ENCODE measurements around the gene ENGASE. TPM values are rescaled to one million over a fixed set of nuclear protein-coding genes. Genes with fewer than 3 reads are reported as not detected.
A peak's percentile ranks its signal among the peaks of the same experiment; 100 is the strongest.

ENGASE gene
- total RNA-seq, 1 experiment from 2014 or later = 13.9 TPM

- H3K4me1 ChIP-seq (replicated peaks) = no peaks in the 10 kb centered on the region
- H3K27me3 ChIP-seq (replicated peaks) = peaks cover 3% of the 10 kb centered on the region; the same call in 1 of the 2 replicates
- no peak overlapping the region for H3K27ac ChIP-seq
- H3K9me3 ChIP-seq (replicated peaks) = 0 out of 2 replicates have a peak, but pooled peaks cover 2% of the 10 kb centered on the region
- no peak overlapping the region for H3K4me3 ChIP-seq
- DNase-seq (ENCODE audit: low read depth in 1 of 2, low spot score in 2 of 2) = no peak
- no peaks in the 10 kb centered on the region for H3K36me3 ChIP-seq
Measured at GRCh38 chr17:79043931-79044320, 30.7 kb upstream of the ENGASE start.

DNA sequence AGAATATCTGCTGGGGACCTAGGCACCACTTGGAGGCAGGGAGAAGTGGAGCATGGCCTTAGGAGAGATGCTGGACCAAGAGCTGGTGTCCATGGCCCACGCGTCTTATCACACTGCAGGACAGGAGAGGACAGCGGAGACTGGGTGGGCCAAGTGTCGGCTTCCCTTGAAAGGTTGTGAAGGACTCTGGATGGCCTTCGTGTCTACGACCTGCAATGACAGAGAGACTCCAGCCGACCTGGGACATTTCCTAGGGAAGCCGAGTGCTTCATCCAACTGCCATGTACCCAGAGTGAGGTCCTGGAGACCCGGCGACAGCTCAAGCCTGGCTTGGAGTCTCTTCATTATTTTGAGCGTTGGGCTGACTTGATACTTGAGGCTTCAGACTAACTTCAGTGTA is 30.2 kb upstream of the ENGASE start:
- Histone ChIP-seq H3K27ac (no peak overlapping the region), H3K4me1 (replicated peaks) (no peaks in the 10 kb centered on the region), H3K27me3 (replicated peaks) (peaks cover 3% of the 10 kb centered on the region; the same call in 1 of the 2 replicates), H3K36me3 (no peaks in the 10 kb centered on the region), H3K4me3 (no peak overlapping the region), H3K9me3 (replicated peaks) (0 out of 2 replicates have a peak, but pooled peaks cover 2% of the 10 kb centered on the region)
- DNase-seq (ENCODE audit: low read depth in 1 of 2, low spot score in 2 of 2) = no peak

- Histone ChIP-seq H3K27ac (no peak overlapping the region), H3K4me3 (no peak overlapping the region), H3K9me3 (replicated peaks) (0 out of 2 replicates have a peak, but pooled peaks cover 2% of the 10 kb centered on the region), H3K27me3 (replicated peaks) (peaks cover 3% of the 10 kb centered on the region; the same call in 1 of the 2 replicates), H3K4me1 (replicated peaks) (no peaks in the 10 kb centered on the region), H3K36me3 (no peaks in the 10 kb centered on the region)
- no peak for DNase-seq (ENCODE audit: low read depth in 1 of 2, low spot score in 2 of 2)
Measured at GRCh38 chr17:79045001-79045729, 29.5 kb upstream of the ENGASE start.

GRCh38 chr17:79045842-79046196 is 28.8 kb upstream of the ENGASE start:
- Histone ChIP-seq H3K4me3 (no peak overlapping the region), H3K9me3 (replicated peaks) (0 out of 2 replicates have a peak, but pooled peaks cover 2% of the 10 kb centered on the region), H3K27ac (no peak overlapping the region), H3K36me3 (no peaks in the 10 kb centered on the region), H3K4me1 (replicated peaks) (no peaks in the 10 kb centered on the region), H3K27me3 (replicated peaks) (peaks cover 3% of the 10 kb centered on the region; the same call in 1 of the 2 replicates)
- DNase-seq (ENCODE audit: low read depth in 1 of 2, low spot score in 2 of 2) = peak; percentile 65 to 80

DNA sequence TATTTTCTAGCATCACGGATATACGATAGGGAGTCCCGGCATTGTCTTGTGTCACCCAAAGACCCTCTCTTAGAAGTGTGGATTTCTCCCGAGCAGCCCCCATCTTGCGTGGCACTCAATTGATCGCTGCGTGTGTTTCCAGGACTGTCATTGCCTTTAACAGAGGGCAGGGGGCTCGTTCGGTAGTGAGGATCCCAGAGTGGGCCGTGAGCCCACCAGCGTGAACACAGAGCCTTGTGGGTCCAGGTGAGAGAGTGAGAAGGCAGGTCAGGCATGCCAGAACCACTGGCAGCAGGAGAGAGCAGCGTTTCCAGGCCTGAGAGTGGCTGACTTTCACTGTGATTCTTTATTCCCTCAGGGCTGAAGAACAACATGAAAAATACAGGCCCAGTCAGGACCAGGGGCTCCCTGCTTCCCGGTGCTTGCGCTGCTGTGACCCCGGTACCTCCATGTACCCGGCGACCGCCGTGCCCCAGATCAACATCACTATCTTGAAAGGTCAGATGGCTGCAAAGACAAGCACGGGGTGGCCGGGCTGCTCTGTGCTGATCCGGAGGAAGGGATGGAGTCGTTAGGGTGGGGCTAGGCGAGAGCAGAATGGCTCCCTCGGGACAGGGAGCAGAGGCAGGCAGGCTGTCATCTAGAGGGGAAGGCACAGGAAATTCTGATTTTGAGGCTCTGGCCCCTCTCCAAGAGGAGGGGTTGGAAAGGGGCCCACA is 28.3 kb upstream of the ENGASE start:
- Histone ChIP-seq H3K4me3 (no peak overlapping the region), H3K4me1 (replicated peaks) (no peaks in the 10 kb centered on the region), H3K9me3 (replicated peaks) (0 out of 2 replicates have a peak, but pooled peaks cover 2% of the 10 kb centered on the region), H3K27ac (no peak overlapping the region), H3K36me3 (no peaks in the 10 kb centered on the region), H3K27me3 (replicated peaks) (peaks cover 6% of the 10 kb centered on the region)
- DNase-seq (ENCODE audit: low read depth in 1 of 2, low spot score in 2 of 2) = no peak

DNA sequence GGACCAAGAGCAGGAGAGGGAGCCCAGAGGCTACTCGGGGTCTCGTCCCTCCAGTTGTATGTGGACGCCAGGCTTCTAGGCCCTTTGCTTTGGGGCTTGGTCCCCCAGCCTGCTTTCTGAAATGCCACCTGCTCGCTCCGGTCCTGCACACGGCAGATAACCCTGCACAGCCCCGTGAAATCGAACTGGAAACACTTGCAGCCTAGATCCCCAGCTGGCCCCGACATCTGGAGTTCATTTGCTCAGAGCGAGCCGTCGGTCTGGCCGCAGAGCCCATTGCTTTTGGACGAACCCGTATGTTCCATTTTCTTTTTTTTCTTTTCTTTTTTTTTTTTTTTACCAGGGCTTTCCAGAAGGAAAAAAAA is 27.7 kb upstream of the ENGASE start:
- no peaks in the 10 kb centered on the region for H3K4me1 ChIP-seq (replicated peaks)
- H3K4me3 ChIP-seq = no peak overlapping the region
- no peaks in the 10 kb centered on the region for H3K36me3 ChIP-seq
- H3K27ac ChIP-seq = no peak overlapping the region
- H3K9me3 ChIP-seq (replicated peaks) = 0 out of 2 replicates have a peak, but pooled peaks cover 2% of the 10 kb centered on the region
- peaks cover 9% of the 10 kb centered on the region for H3K27me3 ChIP-seq (replicated peaks)
- DNase-seq (ENCODE audit: low read depth in 1 of 2, low spot score in 2 of 2) = no peak

- no peak overlapping the region for H3K27ac ChIP-seq
- 0 out of 2 replicates have a peak, but pooled peaks cover 2% of the 10 kb centered on the region for H3K9me3 ChIP-seq (replicated peaks)
- H3K4me1 ChIP-seq (replicated peaks) = no peaks in the 10 kb centered on the region
- H3K36me3 ChIP-seq = no peaks in the 10 kb centered on the region
- DNase-seq (ENCODE audit: low read depth in 1 of 2, low spot score in 2 of 2) = no peak
- peaks cover 9% of the 10 kb centered on the region for H3K27me3 ChIP-seq (replicated peaks)
- no peak overlapping the region for H3K4me3 ChIP-seq
Measured at GRCh38 chr17:79047291-79047920, 27.2 kb upstream of the ENGASE start.

DNA sequence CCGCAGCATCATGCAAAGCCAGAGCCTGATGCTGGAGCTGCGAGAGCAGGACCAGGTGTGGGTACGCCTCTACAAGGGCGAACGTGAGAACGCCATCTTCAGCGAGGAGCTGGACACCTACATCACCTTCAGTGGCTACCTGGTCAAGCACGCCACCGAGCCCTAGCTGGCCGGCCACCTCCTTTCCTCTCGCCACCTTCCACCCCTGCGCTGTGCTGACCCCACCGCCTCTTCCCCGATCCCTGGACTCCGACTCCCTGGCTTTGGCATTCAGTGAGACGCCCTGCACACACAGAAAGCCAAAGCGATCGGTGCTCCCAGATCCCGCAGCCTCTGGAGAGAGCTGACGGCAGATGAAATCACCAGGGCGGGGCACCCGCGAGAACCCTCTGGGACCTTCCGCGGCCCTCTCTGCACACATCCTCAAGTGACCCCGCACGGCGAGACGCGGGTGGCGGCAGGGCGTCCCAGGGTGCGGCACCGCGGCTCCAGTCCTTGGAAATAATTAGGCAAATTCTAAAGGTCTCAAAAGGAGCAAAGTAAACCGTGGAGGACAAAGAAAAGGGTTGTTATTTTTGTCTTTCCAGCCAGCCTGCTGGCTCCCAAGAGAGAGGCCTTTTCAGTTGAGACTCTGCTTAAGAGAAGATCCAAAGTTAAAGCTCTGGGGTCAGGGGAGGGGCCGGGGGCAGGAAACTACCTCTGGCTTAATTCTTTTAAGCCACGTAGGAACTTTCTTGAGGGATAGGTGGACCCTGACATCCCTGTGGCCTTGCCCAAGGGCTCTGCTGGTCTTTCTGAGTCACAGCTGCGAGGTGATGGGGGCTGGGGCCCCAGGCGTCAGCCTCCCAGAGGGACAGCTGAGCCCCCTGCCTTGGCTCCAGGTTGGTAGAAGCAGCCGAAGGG is 26.4 kb upstream of the ENGASE start:
- Histone ChIP-seq H3K27ac (no peak overlapping the region), H3K36me3 (no peaks in the 10 kb centered on the region), H3K9me3 (replicated peaks) (no peaks in the 10 kb centered on the region; the same call in 1 of the 2 replicates), H3K4me1 (replicated peaks) (no peaks in the 10 kb centered on the region), H3K4me3 (no peak overlapping the region), H3K27me3 (replicated peaks) (peaks cover 9% of the 10 kb centered on the region)
- no peak for DNase-seq (ENCODE audit: low read depth in 1 of 2, low spot score in 2 of 2)

GRCh38 chr17:79048826-79049755 is 25.5 kb upstream of the ENGASE start:
- no peaks in the 10 kb centered on the region for H3K36me3 ChIP-seq
- H3K27ac ChIP-seq = no peak overlapping the region
- H3K9me3 ChIP-seq (replicated peaks) = peaks cover 2% of the 10 kb centered on the region; the same call in 1 of the 2 replicates
- no peak for DNase-seq (ENCODE audit: low read depth in 1 of 2, low spot score in 2 of 2)
- no peak overlapping the region for H3K4me3 ChIP-seq
- no peaks in the 10 kb centered on the region for H3K4me1 ChIP-seq (replicated peaks)
- H3K27me3 ChIP-seq (replicated peaks) = peaks cover 9% of the 10 kb centered on the region

DNA sequence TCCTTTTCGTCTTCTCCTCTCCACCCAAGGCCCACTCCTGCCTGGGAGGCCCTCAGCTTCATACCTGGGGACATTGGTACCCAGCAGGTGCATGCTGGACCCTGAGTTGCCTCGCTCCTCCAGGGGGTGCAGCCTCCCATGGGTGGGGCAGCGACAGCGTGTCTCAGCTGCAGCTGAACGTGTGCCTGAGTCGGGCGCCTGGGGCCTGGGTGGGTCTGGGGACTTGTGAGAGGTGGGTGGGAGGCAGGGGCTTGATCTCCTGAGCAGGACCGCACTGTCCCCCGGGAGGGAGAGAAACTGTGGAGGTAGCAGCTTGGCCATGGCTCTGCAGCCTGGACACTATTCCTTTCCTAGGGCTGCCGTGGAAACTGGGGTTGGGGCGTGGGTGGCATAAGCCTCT is 24.8 kb upstream of the ENGASE start:
- no peaks in the 10 kb centered on the region for H3K4me1 ChIP-seq (replicated peaks)
- no peak overlapping the region for H3K4me3 ChIP-seq
- no peak for DNase-seq (ENCODE audit: low read depth in 1 of 2, low spot score in 2 of 2)
- H3K27ac ChIP-seq = no peak overlapping the region
- H3K27me3 ChIP-seq (replicated peaks) = peaks cover 6% of the 10 kb centered on the region
- H3K9me3 ChIP-seq (replicated peaks) = peaks cover 2% of the 10 kb centered on the region; the same call in 1 of the 2 replicates
- H3K36me3 ChIP-seq = no peaks in the 10 kb centered on the region

DNA sequence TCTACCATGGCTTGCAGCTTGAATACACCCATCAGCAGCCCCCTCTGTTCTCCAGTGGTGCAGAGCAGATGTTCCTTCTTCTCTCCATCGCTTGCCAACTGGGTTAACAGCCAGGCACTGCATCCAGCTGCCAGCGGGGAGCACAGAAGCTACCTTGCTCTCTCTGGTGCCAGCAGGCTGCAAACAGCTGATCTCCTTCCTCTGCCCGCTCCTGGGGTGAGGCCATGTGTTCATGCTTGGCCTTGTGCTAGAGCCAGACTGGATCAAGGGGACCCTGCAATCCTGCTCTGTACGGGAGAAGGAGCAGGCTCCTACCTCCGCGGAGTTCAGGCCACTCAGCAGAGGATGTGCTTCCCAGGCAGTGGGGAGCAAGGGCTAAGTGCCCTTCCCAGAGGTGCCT is 24.1 kb upstream of the ENGASE start:
- no peak for DNase-seq (ENCODE audit: low read depth in 1 of 2, low spot score in 2 of 2)
- H3K27ac ChIP-seq = no peak overlapping the region
- H3K4me1 ChIP-seq (replicated peaks) = no peaks in the 10 kb centered on the region
- peaks cover 6% of the 10 kb centered on the region for H3K27me3 ChIP-seq (replicated peaks)
- no peaks in the 10 kb centered on the region for H3K36me3 ChIP-seq
- H3K9me3 ChIP-seq (replicated peaks) = peaks cover 2% of the 10 kb centered on the region; the same call in 1 of the 2 replicates
- no peak overlapping the region for H3K4me3 ChIP-seq

DNA sequence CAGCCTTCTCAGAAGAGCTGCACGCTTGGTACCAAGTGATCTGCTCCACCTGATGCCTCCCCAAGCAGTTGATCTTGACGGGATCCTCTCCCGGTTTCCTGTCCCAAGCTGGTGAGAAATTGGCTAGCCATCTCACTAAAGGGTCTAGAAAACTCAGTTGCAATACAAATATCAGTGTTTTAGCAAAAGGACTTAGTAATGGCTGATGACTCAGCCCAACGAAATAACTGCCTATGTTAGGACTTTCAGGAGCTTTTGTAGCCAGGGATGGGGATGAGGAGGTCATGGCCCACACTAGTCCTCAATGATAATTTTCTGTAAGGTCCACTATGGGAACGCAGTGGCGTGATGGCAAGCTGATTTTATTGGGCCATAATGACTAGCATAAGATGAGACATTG is 23.3 kb upstream of the ENGASE start:
- Histone ChIP-seq H3K36me3 (no peaks in the 10 kb centered on the region), H3K4me3 (no peak overlapping the region), H3K9me3 (replicated peaks) (peaks cover 2% of the 10 kb centered on the region; the same call in 1 of the 2 replicates), H3K4me1 (replicated peaks) (no peaks in the 10 kb centered on the region), H3K27ac (no peak overlapping the region), H3K27me3 (replicated peaks) (peaks cover 6% of the 10 kb centered on the region)
- no peak for DNase-seq (ENCODE audit: low read depth in 1 of 2, low spot score in 2 of 2)

Data from SJSA1 (cell line).